Activated naive CD4-positive, alpha-beta T cell treated with anti-CD3 and anti-CD28 coated beads, Interleukin-2, amount 50 U/mL, for 16 hours (primary cell): ENCODE data around the gene OR6C76.

Experiments used
- DNase-seq: peaks from one replicate; pipeline ENCODE4 v3.0.0-alpha.2; 2020

OR6C76 gene

GRCh38 chr12:55470088-55470829 lies 44.2 kb downstream of the OR6C76 start, which contains the start of gene OR6C70:
Gene OR6C70, minus strand, starts transcription at chr12:55470138. Its CDS starts 0 bp downstream, at chr12:55470138.
- no peak for DNase-seq

- no peak for DNase-seq
Measured at GRCh38 chr12:55472264-55472663, 46.2 kb downstream of the OR6C76 start.
